Fibroblast of lung (primary cell): ENCODE data around the gene C20orf96. TPM values are rescaled to one million over a fixed set of nuclear protein-coding genes. Genes with fewer than 3 reads are reported as not detected.
"Not testable (repeated sequence)": the region's sequence is repeated elsewhere in the genome, so short reads cannot be mapped to it uniquely, and the experiment has no call there.

Experiments used
- DNase-seq, 2 donors: peaks; one replicate each; pipeline versions ENCODE4 v3.0.0 to v3.0.0-alpha.2; 2010; ENCODE audit warnings: low read depth in 2 of 2
- H2AFZ ChIP-seq: 2 replicates; pipeline ENCODE4 v1.5.1; 2012; ENCODE audit warnings: low read length, control low read depth, inconsistent platforms
- H3K27ac ChIP-seq: 2 replicates; pipeline ENCODE4 v1.5.1; 2011; ENCODE audit warnings: low read length, control low read depth; ENCODE audit not compliant: insufficient read depth
- H3K27me3 ChIP-seq: 2 replicates; pipeline ENCODE4 v1.5.1; 2011; ENCODE audit warnings: mild to moderate bottlenecking, low read length; ENCODE audit not compliant: control insufficient read depth, insufficient read depth
- H3K36me3 ChIP-seq: 2 replicates; pipeline ENCODE4 v1.5.1; 2011; ENCODE audit warnings: low read length; ENCODE audit not compliant: control insufficient read depth, insufficient read depth
- H3K4me1 ChIP-seq: 2 replicates; pipeline ENCODE4 v1.5.1; 2011; ENCODE audit warnings: low read length; ENCODE audit not compliant: control insufficient read depth, insufficient read depth; ENCODE audit errors: extremely low read depth
- H3K4me2 ChIP-seq: 2 replicates; pipeline ENCODE4 v1.5.1; 2011; ENCODE audit warnings: low read length, control low read depth; ENCODE audit not compliant: insufficient read depth; ENCODE audit errors: extremely low read depth
- H3K4me3 ChIP-seq, 4 experiments: fragments of 200-600 bp in 1 of 4; sonication (generic) in 1 of 4; replicated peaks in 1 of 4; 2 replicates each; pipeline ENCODE4 v1.5.1; 2011 to 2016; ENCODE audit warnings: low read length in 4 of 4, low read depth in 3 of 4, mild to moderate bottlenecking in 3 of 4, control low read depth in 2 of 4, inconsistent platforms in 1 of 4, mixed read lengths in 1 of 4; ENCODE audit not compliant: insufficient read depth in 1 of 4; ENCODE audit errors: control extremely low read depth in 1 of 4
- H3K79me2 ChIP-seq: 2 replicates; pipeline ENCODE4 v1.5.1; 2012; ENCODE audit warnings: mild to moderate bottlenecking, low read length, inconsistent platforms; ENCODE audit not compliant: control insufficient read depth, insufficient read depth
- H3K9ac ChIP-seq: 2 replicates; pipeline ENCODE4 v1.5.1; 2011; ENCODE audit warnings: mild to moderate bottlenecking, low read length, control low read depth; ENCODE audit not compliant: insufficient read depth
- H3K9me3 ChIP-seq: 2 replicates; pipeline ENCODE4 v1.5.1; 2012; ENCODE audit warnings: low read depth, low read length; ENCODE audit not compliant: control insufficient read depth, insufficient read depth
- H4K20me1 ChIP-seq: 2 replicates; pipeline ENCODE4 v1.5.1; 2011; ENCODE audit warnings: low read length; ENCODE audit not compliant: control insufficient read depth, insufficient read depth; ENCODE audit errors: extremely low read depth
- EZH2 ChIP-seq: IDR thresholded peaks from 2 replicates; pipeline ENCODE4 v1.5.1; 2012; ENCODE audit warnings: low read length, control low read depth, mild to moderate bottlenecking; ENCODE audit errors: missing control alignments
- polyA plus RNA-seq, 2 donors: library from polyadenylated mRNA; depleted of rRNA in 1 of 2; stranded (reverse) in 1 of 2; unstranded in 1 of 2; fragments of >200 nt; gene quantifications; 2 replicates each; pipeline ENCODE4 v1.2.1, GENCODE V29; 2011 to 2012; ENCODE audit warnings: missing spikeins in 1 of 2
- total RNA-seq: library from RNA; depleted of rRNA; stranded (reverse); fragments of >200 nt; gene quantifications from 2 replicates; pipeline ENCODE4 v1.2.1, GENCODE V29; 2014
- TF ChIP-seq, protein P1 (sequence below), 2 donors: IDR thresholded peaks in 1 of 2; conservative IDR thresholded peaks in 1 of 2; 1 replicate in 1 of 2; 2 replicates in 1 of 2; pipeline ENCODE4 v1.5.1; 2011 to 2012; ENCODE audit warnings: low read length in 2 of 2, control low read depth in 1 of 2, inconsistent platforms in 1 of 2, low read depth in 1 of 2, mild to moderate bottlenecking in 1 of 2

C20orf96 gene
- total and polyA plus RNA-seq, 2 donors (not counting 1 experiment from before 2014, with no cell fraction given) = 4.8 to 8.9 TPM

DNA sequence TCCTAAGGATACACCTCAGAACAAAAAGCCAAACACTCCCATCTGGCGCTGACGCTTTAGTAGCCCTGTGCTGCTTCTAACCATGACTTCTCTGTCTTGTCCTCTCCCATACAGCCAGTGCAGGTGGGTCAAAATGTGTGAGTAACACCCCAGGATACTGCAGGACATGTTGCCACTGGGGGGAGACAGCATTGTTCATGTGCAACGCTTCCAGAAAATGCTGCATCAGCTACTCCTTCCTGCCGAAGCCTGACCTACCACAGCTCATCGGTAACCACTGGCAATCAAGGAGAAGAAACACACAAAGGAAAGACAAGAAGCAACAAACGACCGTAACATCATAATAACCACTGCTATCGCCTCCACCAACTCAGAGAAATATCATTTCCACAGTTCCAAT lies 31.6 kb downstream of the C20orf96 start:
- Histone ChIP-seq H3K9me3 (no peaks in the 10 kb centered on the region), H2AFZ (no peak overlapping the region), H3K79me2 (no peaks in the 10 kb centered on the region), H3K4me2 (no peak overlapping the region), H3K27me3 (no peaks in the 10 kb centered on the region), H4K20me1 (no peaks in the 10 kb centered on the region), H3K4me3 (no peak overlapping the region), H3K27ac (no peak overlapping the region), H3K9ac (no peak overlapping the region), H3K4me1 (no peaks in the 10 kb centered on the region), H3K36me3 (no peaks in the 10 kb centered on the region)
- DNase-seq = peak; percentile 19 to 26
- no peak for TF ChIP-seq EZH2
- TF ChIP-seq, protein P1, sequence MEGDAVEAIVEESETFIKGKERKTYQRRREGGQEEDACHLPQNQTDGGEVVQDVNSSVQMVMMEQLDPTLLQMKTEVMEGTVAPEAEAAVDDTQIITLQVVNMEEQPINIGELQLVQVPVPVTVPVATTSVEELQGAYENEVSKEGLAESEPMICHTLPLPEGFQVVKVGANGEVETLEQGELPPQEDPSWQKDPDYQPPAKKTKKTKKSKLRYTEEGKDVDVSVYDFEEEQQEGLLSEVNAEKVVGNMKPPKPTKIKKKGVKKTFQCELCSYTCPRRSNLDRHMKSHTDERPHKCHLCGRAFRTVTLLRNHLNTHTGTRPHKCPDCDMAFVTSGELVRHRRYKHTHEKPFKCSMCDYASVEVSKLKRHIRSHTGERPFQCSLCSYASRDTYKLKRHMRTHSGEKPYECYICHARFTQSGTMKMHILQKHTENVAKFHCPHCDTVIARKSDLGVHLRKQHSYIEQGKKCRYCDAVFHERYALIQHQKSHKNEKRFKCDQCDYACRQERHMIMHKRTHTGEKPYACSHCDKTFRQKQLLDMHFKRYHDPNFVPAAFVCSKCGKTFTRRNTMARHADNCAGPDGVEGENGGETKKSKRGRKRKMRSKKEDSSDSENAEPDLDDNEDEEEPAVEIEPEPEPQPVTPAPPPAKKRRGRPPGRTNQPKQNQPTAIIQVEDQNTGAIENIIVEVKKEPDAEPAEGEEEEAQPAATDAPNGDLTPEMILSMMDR (conservative IDR thresholded peaks at IDR 0.05 in 1 of 2, IDR thresholded peaks at IDR 0.05 in 1 of 2; ENCODE audit: low read depth in 1 of 2, low read length in 2 of 2) = peak in 1 of 2 donors; percentile 29

GRCh38 chr20:258269-258858 lies 32.2 kb downstream of the C20orf96 start:
- H3K27ac ChIP-seq = no peak overlapping the region
- H2AFZ ChIP-seq = no peak overlapping the region
- H3K4me2 ChIP-seq = no peak overlapping the region
- no peak for TF ChIP-seq EZH2
- TF ChIP-seq, protein P1 (conservative IDR thresholded peaks at IDR 0.05 in 1 of 2, IDR thresholded peaks at IDR 0.05 in 1 of 2; ENCODE audit: low read depth in 1 of 2, low read length in 2 of 2) = no peak
- H3K9me3 ChIP-seq = no peaks in the 10 kb centered on the region
- H3K4me3 ChIP-seq = no peak overlapping the region
- no peaks in the 10 kb centered on the region for H3K79me2 ChIP-seq
- H3K27me3 ChIP-seq = no peaks in the 10 kb centered on the region
- H3K36me3 ChIP-seq = no peaks in the 10 kb centered on the region
- H3K4me1 ChIP-seq = no peaks in the 10 kb centered on the region
- no peak for DNase-seq
- no peak overlapping the region for H3K9ac ChIP-seq
- H4K20me1 ChIP-seq = no peaks in the 10 kb centered on the region

GRCh38 chr20:257419-257818 lies 33.1 kb downstream of the C20orf96 start, which contains the start of gene DEFB132:
TSS of gene DEFB132 (plus strand) at chr20:257724. CDS start at chr20:257779, 55 bp downstream.
- no peak within 1 kb of the TSS for H2AFZ ChIP-seq
- H3K36me3 ChIP-seq = no peaks in the 10 kb centered on the region
- TF ChIP-seq, protein P1 (conservative IDR thresholded peaks at IDR 0.05 in 1 of 2, IDR thresholded peaks at IDR 0.05 in 1 of 2; ENCODE audit: low read depth in 1 of 2, low read length in 2 of 2) = no peak
- no peak for TF ChIP-seq EZH2
- no peaks in the 10 kb centered on the region for H3K9me3 ChIP-seq
- no peak within 1 kb of the TSS for H3K9ac ChIP-seq
- no peak within 1 kb of the TSS for H3K4me2 ChIP-seq
- H3K27ac ChIP-seq = no peak within 1 kb of the TSS
- H3K4me1 ChIP-seq = no peaks in the 10 kb centered on the region
- H3K27me3 ChIP-seq = no peaks in the 10 kb centered on the region
- H4K20me1 ChIP-seq = no peaks in the 10 kb centered on the region
- no peaks in the 10 kb centered on the region for H3K79me2 ChIP-seq
- H3K4me3 ChIP-seq = no peak within 1 kb of the TSS
- DNase-seq = no peak

- H3K4me3 ChIP-seq, H3K27me3 ChIP-seq, H3K4me2 ChIP-seq, H2AFZ ChIP-seq, H3K36me3 ChIP-seq, H3K79me2 ChIP-seq, H4K20me1 ChIP-seq, H3K9ac ChIP-seq, H3K27ac ChIP-seq, H3K4me1 ChIP-seq, H3K9me3 ChIP-seq, DNase-seq: not testable (repeated sequence)
Observed at GRCh38 chr20:253447-253846, 37.1 kb downstream of the C20orf96 start.
